HEK293 (cell line): ENCODE results near the gene GRM2.

Source experiments
- CTCF ChIA-PET: fragments of 350-600 bp; formaldehyde crosslinking; extraction: SDS; loops from one replicate; lab custom pipeline; 2021; ENCODE audit warnings: antibody characterized with exemption; lab: Yijun Ruan, JAX
- POLR2A ChIA-PET: fragments of 300-600 bp; formaldehyde crosslinking; extraction: SDS; loops from one replicate; lab custom pipeline; 2020; ENCODE audit warnings: antibody characterized with exemption, inconsistent platforms; lab: Yijun Ruan, JAX
- H3K27ac ChIP-seq: fragments of 200-500 bp; sonication (Bioruptor generic); 2 replicates; pipeline ENCODE4 v1.5.1; 2014; ENCODE audit warnings: low read depth, low read length, control low read depth, inconsistent platforms; ENCODE audit errors: extremely low read depth
- H3K36me3 ChIP-seq, 2 experiments: fragments of 200-500 bp in 1 of 2; sonication (Bioruptor generic) in 1 of 2; 1 replicate in 1 of 2; 2 replicates in 1 of 2; pipeline ENCODE4 v1.5.1; 2014 to 2017; ENCODE audit warnings: inconsistent platforms in 2 of 2, low read length in 2 of 2; ENCODE audit not compliant: control insufficient read depth in 2 of 2, insufficient read depth in 1 of 2
- H3K4me1 ChIP-seq: fragments of 200-500 bp; sonication (Bioruptor generic); 2 replicates; pipeline ENCODE4 v1.5.1; 2014; ENCODE audit warnings: mild to moderate bottlenecking, low read length, inconsistent platforms; ENCODE audit not compliant: control insufficient read depth, insufficient read depth
- H3K4me3 ChIP-seq: 2 replicates; pipeline ENCODE4 v1.5.1; 2011; ENCODE audit warnings: low read depth, mild to moderate bottlenecking, control low read depth, low read length, moderate library complexity
- H3K9me3 ChIP-seq: fragments of 200-500 bp; sonication (Bioruptor generic); 2 replicates; pipeline ENCODE4 v1.5.1; 2014; ENCODE audit warnings: low read depth, low read length, inconsistent platforms; ENCODE audit not compliant: control insufficient read depth, insufficient read depth
- EGR2 ChIP-seq: fragments of 450-650 bp; formaldehyde crosslinking; IDR thresholded peaks from 2 replicates; pipeline ENCODE4 v1.5.1; 2016; ENCODE audit warnings: low read depth, missing biosample characterization, missing genetic modification characterization
- KLF1 ChIP-seq: fragments of 450-650 bp; formaldehyde crosslinking; IDR thresholded peaks from 2 replicates; pipeline ENCODE4 v1.5.1; 2016; ENCODE audit warnings: missing biosample characterization, missing genetic modification characterization
- KLF7 ChIP-seq: fragments of 450-650 bp; formaldehyde crosslinking; IDR thresholded peaks from 2 replicates; pipeline ENCODE4 v1.5.1; 2016; ENCODE audit warnings: missing biosample characterization, missing genetic modification characterization, borderline replicate concordance
- KLF8 ChIP-seq: fragments of 450-650 bp; formaldehyde crosslinking; IDR thresholded peaks from 2 replicates; pipeline ENCODE4 v1.5.1; 2016; ENCODE audit warnings: missing biosample characterization, missing genetic modification characterization
- SP3 ChIP-seq: fragments of 450-650 bp; formaldehyde crosslinking; IDR thresholded peaks from 2 replicates; pipeline ENCODE4 v1.5.1; 2016; ENCODE audit warnings: missing biosample characterization, missing genetic modification characterization
- ZBTB11 ChIP-seq: fragments of 450-650 bp; formaldehyde crosslinking; conservative IDR thresholded peaks from 2 replicates; pipeline ENCODE4 v1.5.1; 2016; ENCODE audit warnings: low read depth, missing biosample characterization, missing genetic modification characterization
- ZFHX2 ChIP-seq: fragments of 450-650 bp; formaldehyde crosslinking; conservative IDR thresholded peaks from 2 replicates; pipeline ENCODE4 v1.5.1; 2016; ENCODE audit warnings: missing biosample characterization, missing genetic modification characterization
- ZFP69B ChIP-seq: fragments of 450-650 bp; formaldehyde crosslinking; IDR thresholded peaks from 2 replicates; pipeline ENCODE4 v1.5.1; 2016; ENCODE audit warnings: missing biosample characterization, missing genetic modification characterization
- ZNF239 ChIP-seq: fragments of 450-650 bp; formaldehyde crosslinking; IDR thresholded peaks from 2 replicates; pipeline ENCODE4 v1.5.1; 2016; ENCODE audit warnings: missing biosample characterization, missing genetic modification characterization
- ZNF26 ChIP-seq: fragments of 450-650 bp; formaldehyde crosslinking; IDR thresholded peaks from 2 replicates; pipeline ENCODE4 v1.5.1; 2016; ENCODE audit warnings: missing biosample characterization, missing genetic modification characterization
- ZNF341 ChIP-seq: fragments of 450-650 bp; formaldehyde crosslinking; IDR thresholded peaks from 2 replicates; pipeline ENCODE4; 2016; ENCODE audit warnings: low read depth, missing biosample characterization, missing genetic modification characterization
- ZNF510 ChIP-seq: fragments of 450-650 bp; formaldehyde crosslinking; IDR thresholded peaks from 2 replicates; pipeline ENCODE4 v1.5.1; 2018; ENCODE audit warnings: mild to moderate bottlenecking, missing genetic modification characterization, missing biosample characterization; ENCODE audit not compliant: insufficient replicate concordance
- ZNF544 ChIP-seq: fragments of 450-650 bp; formaldehyde crosslinking; IDR thresholded peaks from 2 replicates; pipeline ENCODE4 v1.5.0; 2017; ENCODE audit warnings: missing biosample characterization, missing genetic modification characterization
- ZNF555 ChIP-seq: fragments of 450-650 bp; formaldehyde crosslinking; conservative IDR thresholded peaks from 2 replicates; pipeline ENCODE4 v1.5.1; 2017; ENCODE audit warnings: missing biosample characterization, mild to moderate bottlenecking, missing genetic modification characterization, inconsistent platforms
- ZNF658 ChIP-seq: fragments of 450-650 bp; formaldehyde crosslinking; IDR thresholded peaks from 2 replicates; pipeline ENCODE4; 2016; ENCODE audit warnings: missing biosample characterization, missing genetic modification characterization
- TF ChIP-seq, protein P1 (sequence below): fragments of 450-650 bp; formaldehyde crosslinking; IDR thresholded peaks from 2 replicates; pipeline ENCODE4 v1.5.1; 2016; ENCODE audit warnings: missing biosample characterization, missing genetic modification characterization, borderline replicate concordance
- TF ChIP-seq, protein P2 (sequence below): fragments of 450-650 bp; formaldehyde crosslinking; IDR thresholded peaks from 2 replicates; pipeline ENCODE4 v1.5.1; 2016; ENCODE audit warnings: missing biosample characterization, missing genetic modification characterization, low read depth

Gene GRM2

DNA sequence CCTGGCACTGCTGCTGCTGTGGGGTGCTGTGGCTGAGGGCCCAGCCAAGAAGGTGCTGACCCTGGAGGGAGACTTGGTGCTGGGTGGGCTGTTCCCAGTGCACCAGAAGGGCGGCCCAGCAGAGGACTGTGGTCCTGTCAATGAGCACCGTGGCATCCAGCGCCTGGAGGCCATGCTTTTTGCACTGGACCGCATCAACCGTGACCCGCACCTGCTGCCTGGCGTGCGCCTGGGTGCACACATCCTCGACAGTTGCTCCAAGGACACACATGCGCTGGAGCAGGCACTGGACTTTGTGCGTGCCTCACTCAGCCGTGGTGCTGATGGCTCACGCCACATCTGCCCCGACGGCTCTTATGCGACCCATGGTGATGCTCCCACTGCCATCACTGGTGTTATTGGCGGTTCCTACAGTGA is 2.1 kb downstream of the GRM2 start (continued):
- TF ChIP-seq, protein P1, sequence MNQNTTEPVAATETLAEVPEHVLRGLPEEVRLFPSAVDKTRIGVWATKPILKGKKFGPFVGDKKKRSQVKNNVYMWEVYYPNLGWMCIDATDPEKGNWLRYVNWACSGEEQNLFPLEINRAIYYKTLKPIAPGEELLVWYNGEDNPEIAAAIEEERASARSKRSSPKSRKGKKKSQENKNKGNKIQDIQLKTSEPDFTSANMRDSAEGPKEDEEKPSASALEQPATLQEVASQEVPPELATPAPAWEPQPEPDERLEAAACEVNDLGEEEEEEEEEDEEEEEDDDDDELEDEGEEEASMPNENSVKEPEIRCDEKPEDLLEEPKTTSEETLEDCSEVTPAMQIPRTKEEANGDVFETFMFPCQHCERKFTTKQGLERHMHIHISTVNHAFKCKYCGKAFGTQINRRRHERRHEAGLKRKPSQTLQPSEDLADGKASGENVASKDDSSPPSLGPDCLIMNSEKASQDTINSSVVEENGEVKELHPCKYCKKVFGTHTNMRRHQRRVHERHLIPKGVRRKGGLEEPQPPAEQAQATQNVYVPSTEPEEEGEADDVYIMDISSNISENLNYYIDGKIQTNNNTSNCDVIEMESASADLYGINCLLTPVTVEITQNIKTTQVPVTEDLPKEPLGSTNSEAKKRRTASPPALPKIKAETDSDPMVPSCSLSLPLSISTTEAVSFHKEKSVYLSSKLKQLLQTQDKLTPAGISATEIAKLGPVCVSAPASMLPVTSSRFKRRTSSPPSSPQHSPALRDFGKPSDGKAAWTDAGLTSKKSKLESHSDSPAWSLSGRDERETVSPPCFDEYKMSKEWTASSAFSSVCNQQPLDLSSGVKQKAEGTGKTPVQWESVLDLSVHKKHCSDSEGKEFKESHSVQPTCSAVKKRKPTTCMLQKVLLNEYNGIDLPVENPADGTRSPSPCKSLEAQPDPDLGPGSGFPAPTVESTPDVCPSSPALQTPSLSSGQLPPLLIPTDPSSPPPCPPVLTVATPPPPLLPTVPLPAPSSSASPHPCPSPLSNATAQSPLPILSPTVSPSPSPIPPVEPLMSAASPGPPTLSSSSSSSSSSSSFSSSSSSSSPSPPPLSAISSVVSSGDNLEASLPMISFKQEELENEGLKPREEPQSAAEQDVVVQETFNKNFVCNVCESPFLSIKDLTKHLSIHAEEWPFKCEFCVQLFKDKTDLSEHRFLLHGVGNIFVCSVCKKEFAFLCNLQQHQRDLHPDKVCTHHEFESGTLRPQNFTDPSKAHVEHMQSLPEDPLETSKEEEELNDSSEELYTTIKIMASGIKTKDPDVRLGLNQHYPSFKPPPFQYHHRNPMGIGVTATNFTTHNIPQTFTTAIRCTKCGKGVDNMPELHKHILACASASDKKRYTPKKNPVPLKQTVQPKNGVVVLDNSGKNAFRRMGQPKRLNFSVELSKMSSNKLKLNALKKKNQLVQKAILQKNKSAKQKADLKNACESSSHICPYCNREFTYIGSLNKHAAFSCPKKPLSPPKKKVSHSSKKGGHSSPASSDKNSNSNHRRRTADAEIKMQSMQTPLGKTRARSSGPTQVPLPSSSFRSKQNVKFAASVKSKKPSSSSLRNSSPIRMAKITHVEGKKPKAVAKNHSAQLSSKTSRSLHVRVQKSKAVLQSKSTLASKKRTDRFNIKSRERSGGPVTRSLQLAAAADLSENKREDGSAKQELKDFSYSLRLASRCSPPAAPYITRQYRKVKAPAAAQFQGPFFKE (tag by site-specific recombination), result no peak
- TF ChIP-seq ZNF555 (tag by site-specific recombination), result no peak
- no peak for TF ChIP-seq KLF7 (tag by site-specific recombination)
- TF ChIP-seq ZNF341 (tag by site-specific recombination), result no peak
- TF ChIP-seq ZBTB11 (tag by site-specific recombination), result no peak
- no peak for TF ChIP-seq ZNF658 (tag by site-specific recombination)
- TF ChIP-seq ZNF544 (tag by site-specific recombination), result no peak
- TF ChIP-seq ZNF510 (tag by site-specific recombination), result no peak
- no peak for TF ChIP-seq ZNF239 (tag by site-specific recombination)
- TF ChIP-seq SP3, result no peak
- TF ChIP-seq, protein P2, sequence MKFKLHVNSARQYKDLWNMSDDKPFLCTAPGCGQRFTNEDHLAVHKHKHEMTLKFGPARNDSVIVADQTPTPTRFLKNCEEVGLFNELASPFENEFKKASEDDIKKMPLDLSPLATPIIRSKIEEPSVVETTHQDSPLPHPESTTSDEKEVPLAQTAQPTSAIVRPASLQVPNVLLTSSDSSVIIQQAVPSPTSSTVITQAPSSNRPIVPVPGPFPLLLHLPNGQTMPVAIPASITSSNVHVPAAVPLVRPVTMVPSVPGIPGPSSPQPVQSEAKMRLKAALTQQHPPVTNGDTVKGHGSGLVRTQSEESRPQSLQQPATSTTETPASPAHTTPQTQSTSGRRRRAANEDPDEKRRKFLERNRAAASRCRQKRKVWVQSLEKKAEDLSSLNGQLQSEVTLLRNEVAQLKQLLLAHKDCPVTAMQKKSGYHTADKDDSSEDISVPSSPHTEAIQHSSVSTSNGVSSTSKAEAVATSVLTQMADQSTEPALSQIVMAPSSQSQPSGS (tag by site-specific recombination), result no peak
- TF ChIP-seq ZNF26 (tag by site-specific recombination), result no peak

- H3K27ac ChIP-seq, result no peak overlapping the region
- no peaks in the 10 kb centered on the region for H3K9me3 ChIP-seq
- ChIA-PET POLR2A (interaction anchor here (0.7 kb wide), 1 partner anchor 12 kb away, joined by 3 read pairs; no protein-coding TSS in a partner anchor), CTCF (interaction anchor here (0.6 to 1.6 kb wide), 4 partner anchors 9 to 320 kb away, joined by 3 to 9 read pairs (median 6); no protein-coding TSS in a partner anchor)
- no peaks in the 10 kb centered on the region for H3K4me1 ChIP-seq
- peak; percentile 85 for TF ChIP-seq KLF1 (tag by site-specific recombination)
- TF ChIP-seq ZFHX2 (tag by site-specific recombination), result peak; percentile 18; the same call in 1 of the 2 replicates
- peak; percentile 30; the same call in 1 of the 2 replicates for TF ChIP-seq EGR2 (tag by site-specific recombination)
- peak; percentile 25; the same call in 1 of the 2 replicates for TF ChIP-seq KLF8 (tag by site-specific recombination)
- no peak for TF ChIP-seq ZFP69B (tag by site-specific recombination)
- H3K36me3 ChIP-seq, result peaks cover 0 to 7% of the 10 kb centered on the region in 2 experiments; a peak in 1 of 3 replicates
- H3K4me3 ChIP-seq, result no peak overlapping the region
Observed at GRCh38 chr3:51709675-51710074, 2.8 kb downstream of the GRM2 start.
